ENCODE results near the gene MZT2A. TPM values are rescaled to one million over a fixed set of nuclear protein-coding genes. Genes with fewer than 3 reads are reported as not detected.
"Not testable (repeated sequence)": the region's sequence is repeated elsewhere in the genome, so short reads cannot be mapped to it uniquely, and the experiment has no call there.

Gene MZT2A
- total and polyA plus RNA-seq, 2 donors = 101 to 111 TPM

GRCh38 chr2:131476363-131476762 is 15.8 kb downstream of the MZT2A start:
- H3K27me3 ChIP-seq (ENCODE audit: control insufficient read depth in 2 of 2, insufficient read depth in 1 of 2, low read length in 1 of 2); H3K9me3 ChIP-seq (ENCODE audit: control insufficient read depth in 2 of 2, insufficient read depth in 1 of 2, low read length in 1 of 2); H3K4me3 ChIP-seq (ENCODE audit: low read length in 2 of 2); H3K27ac ChIP-seq (ENCODE audit: low read depth in 1 of 2, low read length in 1 of 2); H3K4me1 ChIP-seq (ENCODE audit: control insufficient read depth in 2 of 2, insufficient read depth in 2 of 2, low read length in 2 of 2); DNase-seq (ENCODE audit: low read depth in 6 of 9, low spot score in 9 of 9); H3K36me3 ChIP-seq (ENCODE audit: control insufficient read depth in 2 of 2, insufficient read depth in 2 of 2, low read length in 1 of 2): not testable (repeated sequence)
- WGBS = 98% methylated on average over 25 of the region's 25 CpGs

DNA sequence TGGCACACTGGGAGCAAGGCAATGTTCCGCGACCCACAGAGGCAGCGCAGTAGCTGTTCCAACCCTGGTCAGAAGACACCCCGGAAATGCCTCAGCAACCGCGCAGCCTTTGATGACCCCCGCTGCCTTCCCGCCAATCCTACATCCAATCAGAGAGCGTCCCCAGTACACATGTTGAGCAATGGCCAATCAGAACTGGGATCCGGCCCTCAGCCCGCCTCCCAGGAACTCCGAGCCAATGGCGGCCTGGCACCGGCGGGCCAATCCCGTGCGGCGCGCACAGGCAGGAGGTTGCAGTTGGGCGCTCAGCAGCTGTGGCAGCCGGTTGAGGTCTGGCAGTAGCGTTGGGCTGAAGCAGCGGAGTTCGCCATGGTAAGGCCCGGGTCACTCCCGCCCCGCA is 16.4 kb downstream of the MZT2A start, which contains the start of gene TUBA3D:
Gene TUBA3D, plus strand, starts transcription at position 289 of the 400 bp plus-strand sequence. Its CDS starts 81 bp downstream, at position 370.
- DNase-seq (ENCODE audit: low read depth in 6 of 9, low spot score in 9 of 9) = no peak
- Histone ChIP-seq H3K4me1 (ENCODE audit: control insufficient read depth in 2 of 2, insufficient read depth in 2 of 2, low read length in 2 of 2) (no peaks in the 10 kb centered on the region), H3K4me3 (ENCODE audit: low read length in 2 of 2) (no peak within 1 kb of the TSS), H3K27me3 (ENCODE audit: control insufficient read depth in 2 of 2, insufficient read depth in 1 of 2, low read length in 1 of 2) (no peaks in the 10 kb centered on the region), H3K36me3 (ENCODE audit: control insufficient read depth in 2 of 2, insufficient read depth in 2 of 2, low read length in 1 of 2) (peaks cover 0 to 5% of the 10 kb centered on the region in 2 donors), H3K9me3 (ENCODE audit: control insufficient read depth in 2 of 2, insufficient read depth in 1 of 2, low read length in 1 of 2) (no peaks in the 10 kb centered on the region), H3K27ac (ENCODE audit: low read depth in 1 of 2, low read length in 1 of 2) (no peak within 1 kb of the TSS)
- 94% methylated on average over 27 of the region's 27 CpGs for WGBS

DNA sequence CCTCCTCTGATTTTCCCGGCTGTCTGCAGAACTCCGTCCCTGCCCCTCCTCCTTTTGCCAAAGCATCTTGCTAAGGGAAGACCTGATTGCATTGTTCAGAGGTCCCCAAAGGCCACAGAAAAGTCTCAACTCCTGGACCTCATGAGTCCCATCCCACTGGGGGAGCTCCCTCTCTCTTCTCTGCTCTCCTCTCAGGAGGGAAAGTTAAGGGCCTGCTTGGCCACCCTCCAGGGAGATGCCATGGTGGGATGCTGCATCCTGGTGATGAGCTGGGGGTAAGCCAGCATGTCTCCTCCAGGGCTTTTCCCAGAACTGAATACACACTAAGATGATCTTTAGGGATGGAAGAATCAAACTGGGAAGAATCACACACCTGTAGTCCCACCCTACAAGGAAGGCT is 18.9 kb downstream of the MZT2A start:
- not testable (repeated sequence) for H3K27me3 ChIP-seq (ENCODE audit: control insufficient read depth in 2 of 2, insufficient read depth in 1 of 2, low read length in 1 of 2); H3K4me1 ChIP-seq (ENCODE audit: control insufficient read depth in 2 of 2, insufficient read depth in 2 of 2, low read length in 2 of 2); H3K9me3 ChIP-seq (ENCODE audit: control insufficient read depth in 2 of 2, insufficient read depth in 1 of 2, low read length in 1 of 2); H3K36me3 ChIP-seq (ENCODE audit: control insufficient read depth in 2 of 2, insufficient read depth in 2 of 2, low read length in 1 of 2); H3K4me3 ChIP-seq (ENCODE audit: low read length in 2 of 2); H3K27ac ChIP-seq (ENCODE audit: low read depth in 1 of 2, low read length in 1 of 2); DNase-seq (ENCODE audit: low read depth in 6 of 9, low spot score in 9 of 9)
- WGBS = 98% methylated on average over 2 of the region's 2 CpGs

DNA sequence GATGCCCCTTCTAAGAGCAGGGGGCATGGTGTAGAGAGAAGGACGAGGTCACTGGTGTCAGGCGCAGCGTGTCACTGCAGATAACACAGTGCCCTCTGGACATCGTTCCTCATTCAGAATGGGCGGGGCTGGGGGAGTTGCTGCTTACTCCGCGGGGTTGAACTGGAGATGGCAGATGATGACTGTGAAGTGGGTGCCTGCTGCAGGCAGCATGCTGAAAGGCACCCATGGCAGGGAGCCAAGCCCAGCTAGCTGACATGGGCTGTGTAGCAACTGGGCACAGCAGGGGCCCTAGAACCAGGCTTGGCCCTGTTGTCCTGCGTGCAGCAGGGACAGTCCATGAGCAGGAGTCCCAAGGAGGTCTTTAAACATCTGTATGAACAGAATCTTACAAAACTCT is 20.6 kb downstream of the MZT2A start:
- H3K27me3 ChIP-seq (ENCODE audit: control insufficient read depth in 2 of 2, insufficient read depth in 1 of 2, low read length in 1 of 2); DNase-seq (ENCODE audit: low read depth in 6 of 9, low spot score in 9 of 9); H3K9me3 ChIP-seq (ENCODE audit: control insufficient read depth in 2 of 2, insufficient read depth in 1 of 2, low read length in 1 of 2); H3K4me3 ChIP-seq (ENCODE audit: low read length in 2 of 2); H3K4me1 ChIP-seq (ENCODE audit: control insufficient read depth in 2 of 2, insufficient read depth in 2 of 2, low read length in 2 of 2); H3K36me3 ChIP-seq (ENCODE audit: control insufficient read depth in 2 of 2, insufficient read depth in 2 of 2, low read length in 1 of 2); H3K27ac ChIP-seq (ENCODE audit: low read depth in 1 of 2, low read length in 1 of 2): not testable (repeated sequence)
- 93% methylated on average over 5 of the region's 8 CpGs for WGBS

DNA sequence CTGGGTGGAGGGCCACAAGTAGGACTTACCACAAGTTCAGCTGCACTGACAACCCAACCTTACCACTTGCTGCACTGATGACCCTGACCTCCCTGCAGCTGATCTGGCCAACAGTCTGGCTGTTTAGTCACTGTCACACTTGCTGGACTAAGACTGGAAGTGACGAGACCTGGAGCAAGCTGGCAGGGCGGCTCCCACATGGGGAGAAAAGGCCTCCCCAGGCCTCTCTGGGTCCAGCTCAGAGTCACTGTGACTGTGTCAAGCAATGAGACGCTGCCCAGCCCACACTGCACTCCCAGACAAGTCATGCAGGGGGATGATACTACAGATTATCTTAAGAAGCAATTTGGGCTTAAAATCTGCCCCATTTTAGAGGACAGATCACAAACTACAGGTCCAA is 21.3 kb downstream of the MZT2A start:
- H3K9me3 ChIP-seq (ENCODE audit: control insufficient read depth in 2 of 2, insufficient read depth in 1 of 2, low read length in 1 of 2); H3K27ac ChIP-seq (ENCODE audit: low read depth in 1 of 2, low read length in 1 of 2); DNase-seq (ENCODE audit: low read depth in 6 of 9, low spot score in 9 of 9); H3K4me1 ChIP-seq (ENCODE audit: control insufficient read depth in 2 of 2, insufficient read depth in 2 of 2, low read length in 2 of 2); H3K4me3 ChIP-seq (ENCODE audit: low read length in 2 of 2); H3K36me3 ChIP-seq (ENCODE audit: control insufficient read depth in 2 of 2, insufficient read depth in 2 of 2, low read length in 1 of 2); H3K27me3 ChIP-seq (ENCODE audit: control insufficient read depth in 2 of 2, insufficient read depth in 1 of 2, low read length in 1 of 2): not testable (repeated sequence)
- 98% methylated on average over 3 of the region's 3 CpGs for WGBS

DNA sequence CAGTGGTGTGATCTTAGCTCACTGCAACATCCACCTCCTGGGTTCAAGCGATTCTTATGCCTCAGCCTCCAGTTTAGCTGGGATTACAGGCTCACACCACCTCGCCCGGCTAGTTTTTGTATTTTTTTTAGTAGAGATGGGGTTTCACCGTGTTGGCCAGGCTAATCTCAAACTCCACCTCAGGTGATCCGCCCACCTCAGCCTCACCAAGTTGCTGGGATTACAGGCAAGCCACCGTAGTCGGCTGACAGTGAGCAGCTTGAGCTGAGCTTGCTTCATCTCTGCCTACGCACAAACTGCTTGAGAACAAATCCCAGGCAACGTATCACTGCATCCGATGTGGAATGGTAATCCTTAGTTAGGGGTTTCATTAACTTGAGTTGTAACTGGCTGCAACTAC is 24.5 kb downstream of the MZT2A start:
- not testable (repeated sequence) for H3K27me3 ChIP-seq (ENCODE audit: control insufficient read depth in 2 of 2, insufficient read depth in 1 of 2, low read length in 1 of 2); H3K9me3 ChIP-seq (ENCODE audit: control insufficient read depth in 2 of 2, insufficient read depth in 1 of 2, low read length in 1 of 2); H3K4me3 ChIP-seq (ENCODE audit: low read length in 2 of 2); H3K27ac ChIP-seq (ENCODE audit: low read depth in 1 of 2, low read length in 1 of 2); DNase-seq (ENCODE audit: low read depth in 6 of 9, low spot score in 9 of 9); H3K36me3 ChIP-seq (ENCODE audit: control insufficient read depth in 2 of 2, insufficient read depth in 2 of 2, low read length in 1 of 2); H3K4me1 ChIP-seq (ENCODE audit: control insufficient read depth in 2 of 2, insufficient read depth in 2 of 2, low read length in 2 of 2)
- 97% methylated on average over 10 of the region's 10 CpGs for WGBS

- H3K27me3 ChIP-seq (ENCODE audit: control insufficient read depth in 2 of 2, insufficient read depth in 1 of 2, low read length in 1 of 2); H3K4me3 ChIP-seq (ENCODE audit: low read length in 2 of 2); H3K4me1 ChIP-seq (ENCODE audit: control insufficient read depth in 2 of 2, insufficient read depth in 2 of 2, low read length in 2 of 2); H3K36me3 ChIP-seq (ENCODE audit: control insufficient read depth in 2 of 2, insufficient read depth in 2 of 2, low read length in 1 of 2); DNase-seq (ENCODE audit: low read depth in 6 of 9, low spot score in 9 of 9); H3K9me3 ChIP-seq (ENCODE audit: control insufficient read depth in 2 of 2, insufficient read depth in 1 of 2, low read length in 1 of 2); H3K27ac ChIP-seq (ENCODE audit: low read depth in 1 of 2, low read length in 1 of 2): not testable (repeated sequence)
- WGBS = 85% methylated on average over 1 of the region's 2 CpGs
Observed at GRCh38 chr2:131454914-131455313, 37.3 kb downstream of the MZT2A start.

- H3K9me3 ChIP-seq (ENCODE audit: control insufficient read depth in 2 of 2, insufficient read depth in 1 of 2, low read length in 1 of 2); H3K27ac ChIP-seq (ENCODE audit: low read depth in 1 of 2, low read length in 1 of 2); DNase-seq (ENCODE audit: low read depth in 6 of 9, low spot score in 9 of 9); H3K4me3 ChIP-seq (ENCODE audit: low read length in 2 of 2); H3K4me1 ChIP-seq (ENCODE audit: control insufficient read depth in 2 of 2, insufficient read depth in 2 of 2, low read length in 2 of 2); H3K27me3 ChIP-seq (ENCODE audit: control insufficient read depth in 2 of 2, insufficient read depth in 1 of 2, low read length in 1 of 2); H3K36me3 ChIP-seq (ENCODE audit: control insufficient read depth in 2 of 2, insufficient read depth in 2 of 2, low read length in 1 of 2): not testable (repeated sequence)
- 56% methylated on average over 7 of the region's 10 CpGs for WGBS
Observed at GRCh38 chr2:131451265-131451949, 40.8 kb downstream of the MZT2A start.

DNA sequence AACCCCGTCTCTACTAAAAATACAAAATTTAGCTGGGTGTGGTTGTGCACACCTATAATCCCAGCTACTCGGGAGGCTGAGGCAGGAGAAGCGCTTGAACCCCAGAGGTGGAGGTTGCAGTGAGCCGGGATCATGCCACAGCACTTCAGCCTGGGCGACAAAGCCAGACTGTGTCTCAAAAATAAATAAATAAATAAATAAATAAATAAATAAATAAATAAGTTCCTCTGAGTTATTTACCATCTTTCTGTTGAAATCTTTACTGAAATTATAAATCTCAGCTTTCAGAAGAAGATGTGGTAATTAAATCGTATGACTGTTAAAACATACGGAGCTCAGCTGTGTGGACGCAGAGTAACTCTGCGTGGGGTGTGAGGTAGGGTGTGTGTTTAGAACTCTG is 44.2 kb downstream of the MZT2A start:
- 93% methylated on average over 3 of the region's 9 CpGs for WGBS
- not testable (repeated sequence) for H3K36me3 ChIP-seq (ENCODE audit: control insufficient read depth in 2 of 2, insufficient read depth in 2 of 2, low read length in 1 of 2); H3K4me1 ChIP-seq (ENCODE audit: control insufficient read depth in 2 of 2, insufficient read depth in 2 of 2, low read length in 2 of 2); H3K27me3 ChIP-seq (ENCODE audit: control insufficient read depth in 2 of 2, insufficient read depth in 1 of 2, low read length in 1 of 2); H3K9me3 ChIP-seq (ENCODE audit: control insufficient read depth in 2 of 2, insufficient read depth in 1 of 2, low read length in 1 of 2); H3K27ac ChIP-seq (ENCODE audit: low read depth in 1 of 2, low read length in 1 of 2); H3K4me3 ChIP-seq (ENCODE audit: low read length in 2 of 2); DNase-seq (ENCODE audit: low read depth in 6 of 9, low spot score in 9 of 9)
